GM19438 (cell line): ENCODE measurements around the gene TBXAS1.

ENCODE experiments used
- ATAC-seq: cut with Tn5 transposase; IDR thresholded peaks from one replicate; pipeline ENCODE4 v1.9.1; 2021; ENCODE audit warnings: low read depth; ENCODE audit not compliant: unreplicated experiment

Gene TBXAS1

GRCh38 chr7:139993169-139993568 is 164.1 kb downstream of the TBXAS1 start:
- ATAC-seq: no peak

- ATAC-seq: no peak
These were observed 164.5 kb downstream of the TBXAS1 start for GRCh38 chr7:139993592-139993991.

GRCh38 chr7:139994356-139994755 is 165.3 kb downstream of the TBXAS1 start:
- no peak for ATAC-seq

GRCh38 chr7:139995017-139995915 is 166.2 kb downstream of the TBXAS1 start:
- ATAC-seq: no peak

GRCh38 chr7:139998572-139998971 is 169.5 kb downstream of the TBXAS1 start:
- ATAC-seq: no peak

- no peak for ATAC-seq
These were observed 170.5 kb downstream of the TBXAS1 start for GRCh38 chr7:139999516-139999915.

GRCh38 chr7:140000666-140001268 is 171.7 kb downstream of the TBXAS1 start:
- ATAC-seq: no peak

GRCh38 chr7:140003913-140004382 is 174.9 kb downstream of the TBXAS1 start:
- ATAC-seq: no peak

GRCh38 chr7:140004672-140005071 is 175.6 kb downstream of the TBXAS1 start:
- ATAC-seq: no peak

GRCh38 chr7:140005341-140005740 is 176.3 kb downstream of the TBXAS1 start:
- ATAC-seq: no peak

GRCh38 chr7:140005754-140006503 is 176.9 kb downstream of the TBXAS1 start:
- no peak for ATAC-seq

- no peak for ATAC-seq
These were observed 177.5 kb downstream of the TBXAS1 start for GRCh38 chr7:140006600-140006999.

- ATAC-seq: no peak
These were observed 178.1 kb downstream of the TBXAS1 start for GRCh38 chr7:140007051-140007690.

GRCh38 chr7:140008755-140009610 is 179.9 kb downstream of the TBXAS1 start:
- ATAC-seq: no peak

GRCh38 chr7:140009735-140010134 is 180.7 kb downstream of the TBXAS1 start:
- no peak for ATAC-seq

GRCh38 chr7:140010194-140010895 is 181.3 kb downstream of the TBXAS1 start:
- ATAC-seq: no peak

- no peak for ATAC-seq
These were observed 184.6 kb downstream of the TBXAS1 start for GRCh38 chr7:140013676-140014075.

GRCh38 chr7:140014123-140014522 is 185.1 kb downstream of the TBXAS1 start:
- ATAC-seq: no peak

GRCh38 chr7:140015471-140015970 is 186.5 kb downstream of the TBXAS1 start:
- no peak for ATAC-seq
